Naive thymus-derived CD4-positive, alpha-beta T cell (primary cell): ENCODE results near the gene ABR. TPM values are rescaled to one million over a fixed set of nuclear protein-coding genes. Genes with fewer than 3 reads are reported as not detected.
A peak's percentile ranks its signal among the peaks of the same experiment; 100 is the strongest.

Source experiments
- ATAC-seq: fragments of 150-1000 bp; cut with Tn5 transposase; 2 replicates; pipeline ENCODE4 v1.10.0; 2021; ENCODE audit warnings: mild to moderate bottlenecking, moderate library complexity
- CTCF ChIA-PET: fragments of 350-600 bp; sonication (Branson Sonifier 250); formaldehyde crosslinking; loops from one replicate; lab custom pipeline; 2021; ENCODE audit warnings: antibody characterized with exemption; lab: Charles Lee
- POLR2A ChIA-PET: fragments of 350-600 bp; sonication (Branson Sonifier 250); formaldehyde crosslinking; loops from one replicate; lab custom pipeline; 2021; ENCODE audit warnings: antibody characterized with exemption, inconsistent platforms; lab: Charles Lee
- DNase-seq, 9 donors: peaks; one replicate each; pipeline versions ENCODE4 v3.0.0 to v3.0.0-alpha.2; 2020 to 2022; ENCODE audit warnings: mixed read lengths in 1 of 9
- H3K27ac ChIP-seq: one replicate; pipeline ENCODE4 v1.7.0; 2013; ENCODE audit warnings: mild to moderate bottlenecking, low read depth, low read length, moderate library complexity
- H3K27me3 ChIP-seq, 2 donors: one replicate each; pipeline ENCODE4 v1.7.0; 2013; ENCODE audit warnings: low read length in 2 of 2, mild to moderate bottlenecking in 2 of 2, moderate library complexity in 2 of 2; ENCODE audit not compliant: control insufficient read depth in 2 of 2, insufficient read depth in 2 of 2
- H3K36me3 ChIP-seq, 3 experiments: 1 replicate in 2 of 3; 2 replicates in 1 of 3; pipeline ENCODE4 v1.7.0; 2013; ENCODE audit warnings: low read length in 3 of 3, mild to moderate bottlenecking in 3 of 3, moderate library complexity in 1 of 3; ENCODE audit not compliant: insufficient read depth in 3 of 3, control insufficient read depth in 2 of 3
- H3K4me1 ChIP-seq, 2 donors: one replicate each; pipeline ENCODE4 v1.7.0; 2013; ENCODE audit warnings: low read length in 2 of 2, mild to moderate bottlenecking in 2 of 2, moderate library complexity in 1 of 2; ENCODE audit not compliant: control insufficient read depth in 2 of 2, insufficient read depth in 2 of 2
- H3K4me3 ChIP-seq: 2 replicates; pipeline ENCODE4 v1.7.0; 2013; ENCODE audit warnings: mild to moderate bottlenecking, low read length
- H3K9me3 ChIP-seq, 3 experiments: 1 replicate in 2 of 3; 2 replicates in 1 of 3; pipeline ENCODE4 v1.7.0; 2013; ENCODE audit warnings: low read length in 3 of 3; ENCODE audit not compliant: control insufficient read depth in 2 of 3
- H3K27ac Mint-ChIP-seq, 9 donors: one replicate each; pipeline ENCODE4 v1.8.0; 2020 to 2022; ENCODE audit warnings: mixed read lengths in 9 of 9, mild to moderate bottlenecking in 8 of 9, moderate library complexity in 5 of 9, inconsistent platforms in 2 of 9
- H3K27me3 Mint-ChIP-seq, 5 donors: one replicate each; pipeline ENCODE4 v1.8.0; 2021 to 2022; ENCODE audit warnings: mixed read lengths in 5 of 5, mild to moderate bottlenecking in 1 of 5
- H3K36me3 Mint-ChIP-seq, 5 donors: one replicate each; pipeline ENCODE4 v1.8.0; 2020 to 2022; ENCODE audit warnings: mixed read lengths in 5 of 5, mild to moderate bottlenecking in 3 of 5, inconsistent platforms in 1 of 5
- H3K4me1 Mint-ChIP-seq, 7 donors: one replicate each; pipeline ENCODE4 v1.8.0; 2020 to 2022; ENCODE audit warnings: mixed read lengths in 7 of 7, mild to moderate bottlenecking in 3 of 7, inconsistent platforms in 1 of 7
- H3K4me3 Mint-ChIP-seq, 10 donors: one replicate each; pipeline ENCODE4 v1.8.0; 2020 to 2022; ENCODE audit warnings: mild to moderate bottlenecking in 10 of 10, mixed read lengths in 10 of 10, moderate library complexity in 6 of 10, inconsistent platforms in 2 of 10
- H3K9me3 Mint-ChIP-seq, 11 donors: one replicate each; pipeline ENCODE4 v1.8.0; 2020 to 2022; ENCODE audit warnings: mixed read lengths in 11 of 11, mild to moderate bottlenecking in 4 of 11, inconsistent platforms in 1 of 11, moderate library complexity in 1 of 11
- intact Hi-C, 2 donors: fragments of 100-400 bp; cut with micrococcal nuclease; formaldehyde crosslinking; loops; one replicate each; pipeline ENCODE4 v1.15.1; 2023
- polyA plus RNA-seq, 2 donors: library from polyadenylated mRNA; unstranded; fragments of 300-500 nt; fragmentation: Illumina TruSeq; gene quantifications; one replicate each; pipeline ENCODE4 v1.2.3, GENCODE V29; 2021
- total RNA-seq, 6 experiments: library from RNA in 5 of 6; stranded (reverse) in 5 of 6; gene quantifications; 1 replicate in 5 of 6; 2 replicates in 1 of 6; pipeline ENCODE4 v1.2.3 and lab custom pipeline; 2021 to 2026

Gene ABR
- total and polyA plus RNA-seq, 7 experiments from 2014 or later: 13.1 to 152 (median 139) TPM

DNA sequence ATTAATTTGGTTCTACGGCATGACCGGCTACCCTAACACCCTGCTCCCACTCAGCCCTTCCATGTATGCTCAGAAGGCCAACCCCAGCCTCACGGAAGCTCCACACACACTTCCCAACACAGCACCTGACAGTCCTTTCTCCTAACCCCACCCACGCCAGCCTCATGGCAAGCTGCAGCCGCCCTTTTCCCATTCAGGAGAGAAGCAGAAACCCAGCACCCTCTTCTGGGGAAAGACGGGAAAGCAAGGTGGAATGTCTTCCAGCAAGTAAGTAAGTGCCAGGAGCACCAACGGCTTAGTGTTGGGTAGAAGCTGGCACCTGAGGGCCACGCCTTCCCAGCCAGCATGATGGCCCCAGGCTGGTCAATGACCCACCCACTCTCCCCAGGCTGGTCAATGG lies 32.1 kb downstream of the ABR start:
- no peaks in the 10 kb centered on the region for H3K4me1 ChIP-seq
- CTCF ChIA-PET: interaction anchor here (0.6 kb wide), 1 partner anchor 30 kb away, joined by 3 read pairs; no protein-coding TSS in a partner anchor
- H3K9me3 ChIP-seq: no peaks in the 10 kb centered on the region
- no peak overlapping the region for H3K27ac ChIP-seq
- H3K4me3 Mint-ChIP-seq: no peak overlapping the region
- peaks cover 0 to 8% (median 0%) of the 10 kb centered on the region in 11 donors for H3K9me3 Mint-ChIP-seq
- DNase-seq (no peak), ATAC-seq (no peak)
- H3K4me1 Mint-ChIP-seq: no peaks in the 10 kb centered on the region
- intact Hi-C loops: no loop called here
- peaks cover 0 to 9% (median 5%) of the 10 kb centered on the region in 5 donors for H3K36me3 Mint-ChIP-seq
- no peaks in the 10 kb centered on the region for H3K27me3 ChIP-seq
- POLR2A ChIA-PET: no interaction called here
- H3K4me3 ChIP-seq: no peak overlapping the region
- no peaks in the 10 kb centered on the region for H3K36me3 ChIP-seq
- no peak overlapping the region for H3K27ac Mint-ChIP-seq
- H3K27me3 Mint-ChIP-seq: no peaks in the 10 kb centered on the region

DNA sequence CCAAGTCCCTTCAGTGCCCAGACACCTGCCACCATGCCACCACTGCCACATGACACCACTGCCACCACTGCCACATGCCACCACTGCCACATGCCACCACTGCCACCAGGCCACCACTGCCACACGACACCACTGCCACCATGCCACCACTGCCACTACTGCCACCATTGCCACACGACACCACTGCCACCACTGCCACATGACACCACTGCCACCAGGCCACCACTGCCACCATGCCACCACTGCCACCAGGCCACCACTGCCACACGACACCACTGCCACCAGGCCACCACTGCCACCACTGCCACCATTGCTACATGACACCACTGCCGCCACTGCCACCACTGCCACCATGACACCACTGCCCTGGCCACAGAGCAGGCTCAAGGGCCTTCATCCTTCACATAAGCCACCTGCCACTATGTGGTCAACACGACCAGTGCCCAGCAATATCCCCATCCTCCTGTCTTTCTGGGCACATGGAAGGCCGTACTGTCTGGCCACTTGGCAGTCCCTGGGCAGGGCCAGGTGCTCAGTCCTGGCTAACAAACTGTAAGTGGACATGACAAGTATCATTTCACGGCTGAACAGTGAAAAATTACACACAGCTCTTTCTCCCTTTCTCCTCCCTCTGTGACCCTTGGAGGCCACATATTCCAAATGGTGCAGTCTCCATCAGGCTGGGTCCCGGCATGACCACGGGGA lies 33.1 kb downstream of the ABR start:
- Mint-ChIP-seq H3K9me3 (peaks cover 0 to 8% (median 0%) of the 10 kb centered on the region in 11 donors), H3K27me3 (no peaks in the 10 kb centered on the region), H3K4me1 (peaks cover 0 to 2% (median 0%) of the 10 kb centered on the region in 7 donors), H3K36me3 (peaks cover 0 to 9% (median 5%) of the 10 kb centered on the region in 5 donors), H3K27ac (peak overlapping the region in 2 of 9 donors; percentile 14 to 25), H3K4me3 (no peak overlapping the region)
- intact Hi-C loops: no loop called here
- Histone ChIP-seq H3K4me3 (no peak overlapping the region), H3K27ac (no peak overlapping the region), H3K9me3 (no peaks in the 10 kb centered on the region), H3K36me3 (no peaks in the 10 kb centered on the region), H3K4me1 (no peaks in the 10 kb centered on the region), H3K27me3 (no peaks in the 10 kb centered on the region)
- DNase-seq (no peak), ATAC-seq (no peak)
- ChIA-PET POLR2A (no interaction called here), CTCF (interaction anchor here (0.6 to 0.7 kb wide), 2 partner anchors 30 to 348 kb away, joined by 3 read pairs; no protein-coding TSS in a partner anchor)

- Histone ChIP-seq H3K27me3 (no peaks in the 10 kb centered on the region), H3K4me3 (no peak overlapping the region), H3K4me1 (no peaks in the 10 kb centered on the region), H3K27ac (no peak overlapping the region), H3K36me3 (no peaks in the 10 kb centered on the region), H3K9me3 (no peaks in the 10 kb centered on the region)
- Mint-ChIP-seq H3K9me3 (peaks cover 0 to 8% (median 0%) of the 10 kb centered on the region in 11 donors), H3K4me1 (peaks cover 0 to 2% (median 0%) of the 10 kb centered on the region in 7 donors), H3K4me3 (no peak overlapping the region), H3K27me3 (no peaks in the 10 kb centered on the region), H3K27ac (peak overlapping the region in 1 of 9 donors; percentile 28), H3K36me3 (peaks cover 0 to 9% (median 5%) of the 10 kb centered on the region in 5 donors)
- ATAC-seq (no peak), DNase-seq (no peak)
- intact Hi-C loops: no loop called here
- CTCF ChIA-PET: no interaction called here
- POLR2A ChIA-PET: interaction anchor here (0.6 kb wide), 1 partner anchor 10 kb away, joined by 3 read pairs; no protein-coding TSS in a partner anchor
Observed at GRCh38 chr17:1145311-1145986, 34.3 kb downstream of the ABR start.

GRCh38 chr17:1144162-1144561 lies 35.6 kb downstream of the ABR start:
- intact Hi-C loops: no loop called here
- Mint-ChIP-seq H3K36me3 (peaks cover 0 to 3% (median 0%) of the 10 kb centered on the region in 5 donors), H3K27me3 (no peaks in the 10 kb centered on the region), H3K9me3 (peaks cover 0 to 8% (median 0%) of the 10 kb centered on the region in 11 donors), H3K4me3 (no peak overlapping the region), H3K4me1 (peaks cover 0 to 2% (median 0%) of the 10 kb centered on the region in 7 donors), H3K27ac (peak overlapping the region in 1 of 9 donors; percentile 42)
- no peaks in the 10 kb centered on the region for H3K4me1 ChIP-seq
- H3K4me3 ChIP-seq: no peak overlapping the region
- POLR2A ChIA-PET: interaction anchor here (0.6 kb wide), 1 partner anchor 354 kb away, joined by 3 read pairs; no protein-coding TSS in a partner anchor
- H3K36me3 ChIP-seq: no peaks in the 10 kb centered on the region
- ATAC-seq (no peak), DNase-seq (no peak)
- H3K27ac ChIP-seq: no peak overlapping the region
- H3K9me3 ChIP-seq: no peaks in the 10 kb centered on the region
- CTCF ChIA-PET: no interaction called here
- H3K27me3 ChIP-seq: no peaks in the 10 kb centered on the region

DNA sequence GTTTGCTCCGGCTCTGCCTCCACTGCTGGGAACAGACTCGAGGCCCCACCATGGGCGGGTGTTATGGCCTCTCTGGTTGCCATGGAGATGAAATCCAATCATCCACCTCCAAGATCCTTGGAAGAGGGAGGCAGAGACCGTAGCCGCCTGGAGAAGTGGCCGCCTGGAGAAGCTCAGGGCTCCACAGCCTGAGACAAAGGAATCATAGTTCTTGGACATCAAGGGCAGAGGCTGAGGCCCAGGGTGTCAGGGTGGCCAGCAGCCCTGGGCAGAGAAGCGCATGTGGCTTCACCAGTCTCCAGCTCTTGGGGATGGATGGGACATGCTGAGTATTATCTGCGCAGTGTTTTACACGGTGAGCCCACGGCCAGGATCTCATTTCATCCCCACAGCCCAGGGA lies 36.2 kb downstream of the ABR start:
- peaks cover 0 to 2% (median 0%) of the 10 kb centered on the region in 7 donors for H3K4me1 Mint-ChIP-seq
- no peaks in the 10 kb centered on the region for H3K27me3 Mint-ChIP-seq
- H3K4me1 ChIP-seq: no peaks in the 10 kb centered on the region
- H3K4me3 ChIP-seq: no peak overlapping the region
- ChIA-PET POLR2A (no interaction called here), CTCF (no interaction called here)
- peaks cover 0 to 3% (median 0%) of the 10 kb centered on the region in 5 donors for H3K36me3 Mint-ChIP-seq
- ATAC-seq (no peak), DNase-seq (no peak)
- no peaks in the 10 kb centered on the region for H3K27me3 ChIP-seq
- H3K27ac ChIP-seq: no peak overlapping the region
- no peak overlapping the region for H3K4me3 Mint-ChIP-seq
- peaks cover 0 to 8% (median 0%) of the 10 kb centered on the region in 11 donors for H3K9me3 Mint-ChIP-seq
- no peak overlapping the region for H3K27ac Mint-ChIP-seq
- no peaks in the 10 kb centered on the region for H3K9me3 ChIP-seq
- intact Hi-C loops: no loop called here
- H3K36me3 ChIP-seq: no peaks in the 10 kb centered on the region

- ATAC-seq (no peak), DNase-seq (no peak)
- intact Hi-C loops: no loop called here
- H3K27me3 Mint-ChIP-seq: no peaks in the 10 kb centered on the region
- H3K4me1 Mint-ChIP-seq: peaks cover 0 to 2% (median 0%) of the 10 kb centered on the region in 7 donors
- no peak overlapping the region for H3K4me3 ChIP-seq
- H3K9me3 ChIP-seq: no peaks in the 10 kb centered on the region
- H3K4me3 Mint-ChIP-seq: no peak overlapping the region
- no peak overlapping the region for H3K27ac ChIP-seq
- ChIA-PET CTCF (interaction anchor here (0.7 kb wide), 1 partner anchor 35 kb away, joined by 6 read pairs; no protein-coding TSS in a partner anchor), POLR2A (no interaction called here)
- peaks cover 0 to 8% (median 0%) of the 10 kb centered on the region in 11 donors for H3K9me3 Mint-ChIP-seq
- H3K36me3 ChIP-seq: no peaks in the 10 kb centered on the region
- no peak overlapping the region for H3K27ac Mint-ChIP-seq
- peaks cover 0 to 3% (median 0%) of the 10 kb centered on the region in 5 donors for H3K36me3 Mint-ChIP-seq
- no peaks in the 10 kb centered on the region for H3K4me1 ChIP-seq
- no peaks in the 10 kb centered on the region for H3K27me3 ChIP-seq
Observed at GRCh38 chr17:1142561-1142971, 37.2 kb downstream of the ABR start.
